ENCODE results near the gene CCDC200.

The CCDC200 gene

GRCh38 chr17:43216369-43216761 lies 12.1 kb downstream of the CCDC200 start:
- H3F3A ChIP-seq (ENCODE audit: control insufficient read depth, insufficient read depth) = peaks cover 7% of the 10 kb centered on the region
- TF ChIP-seq CTCF (IDR thresholded peaks at IDR 0.05; ENCODE audit: low read depth, low read length, poor library complexity, severe bottlenecking) (no peak), EZH2phosphoT487 (IDR thresholded peaks at IDR 0.05; ENCODE audit: borderline replicate concordance, low read length) (no peak)
- no peak overlapping the region for H3K27ac ChIP-seq (ENCODE audit: low read depth, low read length)
- no peaks in the 10 kb centered on the region for H3K27me3 ChIP-seq (ENCODE audit: control insufficient read depth, low read length)
- no peak overlapping the region for H3K4me3 ChIP-seq (ENCODE audit: low read length)
- no peaks in the 10 kb centered on the region for H4K20me1 ChIP-seq (ENCODE audit: control insufficient read depth, insufficient read depth, low read depth, low read length)
- no peak overlapping the region for H3K4me2 ChIP-seq (ENCODE audit: low read length)
- peaks cover 19% of the 10 kb centered on the region for H3K4me1 ChIP-seq (ENCODE audit: control insufficient read depth, low read length)
- no peaks in the 10 kb centered on the region for H3K9me3 ChIP-seq (ENCODE audit: control insufficient read depth, insufficient read depth, low read length)
- H3K36me3 ChIP-seq (ENCODE audit: control insufficient read depth, low read length) = peaks cover 10% of the 10 kb centered on the region
- no peaks in the 10 kb centered on the region for H3K79me2 ChIP-seq (ENCODE audit: control insufficient read depth, low read length)
- no peaks in the 10 kb centered on the region for H3K9me2 ChIP-seq (replicated peaks; ENCODE audit: control insufficient read depth, low read length)

- Histone ChIP-seq H3K36me3 (ENCODE audit: control insufficient read depth, low read length) (peaks cover 10% of the 10 kb centered on the region), H3K27ac (ENCODE audit: low read depth, low read length) (no peak overlapping the region), H4K20me1 (ENCODE audit: control insufficient read depth, insufficient read depth, low read depth, low read length) (no peaks in the 10 kb centered on the region), H3K4me1 (ENCODE audit: control insufficient read depth, low read length) (peaks cover 26% of the 10 kb centered on the region), H3F3A (ENCODE audit: control insufficient read depth, insufficient read depth) (peaks cover 7% of the 10 kb centered on the region), H3K9me2 (replicated peaks; ENCODE audit: control insufficient read depth, low read length) (no peaks in the 10 kb centered on the region), H3K27me3 (ENCODE audit: control insufficient read depth, low read length) (no peaks in the 10 kb centered on the region), H3K4me2 (ENCODE audit: low read length) (no peak overlapping the region), H3K4me3 (ENCODE audit: low read length) (no peak overlapping the region), H3K79me2 (ENCODE audit: control insufficient read depth, low read length) (no peaks in the 10 kb centered on the region), H3K9me3 (ENCODE audit: control insufficient read depth, insufficient read depth, low read length) (no peaks in the 10 kb centered on the region)
- TF ChIP-seq CTCF (IDR thresholded peaks at IDR 0.05; ENCODE audit: low read depth, low read length, poor library complexity, severe bottlenecking) = no peak
- TF ChIP-seq EZH2phosphoT487 (IDR thresholded peaks at IDR 0.05; ENCODE audit: borderline replicate concordance, low read length) = no peak
These were observed 13.1 kb downstream of the CCDC200 start for GRCh38 chr17:43215341-43215740.

- TF ChIP-seq EZH2phosphoT487 (IDR thresholded peaks at IDR 0.05; ENCODE audit: borderline replicate concordance, low read length) (no peak), CTCF (IDR thresholded peaks at IDR 0.05; ENCODE audit: low read depth, low read length, poor library complexity, severe bottlenecking) (no peak)
- Histone ChIP-seq H3K9me3 (ENCODE audit: control insufficient read depth, insufficient read depth, low read length) (no peaks in the 10 kb centered on the region), H3K27me3 (ENCODE audit: control insufficient read depth, low read length) (no peaks in the 10 kb centered on the region), H3K4me2 (ENCODE audit: low read length) (peak overlapping the region; percentile 84; the same call in 1 of the 2 replicates), H3K27ac (ENCODE audit: low read depth, low read length) (no peak overlapping the region), H3K9me2 (replicated peaks; ENCODE audit: control insufficient read depth, low read length) (no peaks in the 10 kb centered on the region), H3K4me3 (ENCODE audit: low read length) (no peak overlapping the region), H4K20me1 (ENCODE audit: control insufficient read depth, insufficient read depth, low read depth, low read length) (no peaks in the 10 kb centered on the region), H3K36me3 (ENCODE audit: control insufficient read depth, low read length) (peaks cover 10% of the 10 kb centered on the region), H3F3A (ENCODE audit: control insufficient read depth, insufficient read depth) (peaks cover 7% of the 10 kb centered on the region), H3K79me2 (ENCODE audit: control insufficient read depth, low read length) (no peaks in the 10 kb centered on the region), H3K4me1 (ENCODE audit: control insufficient read depth, low read length) (peaks cover 27% of the 10 kb centered on the region)
These were observed 14.9 kb downstream of the CCDC200 start for GRCh38 chr17:43213545-43213944.

Measured in DOHH2 (cell line).